ENCODE results near the gene CDC42EP5. TPM values are rescaled to one million over a fixed set of nuclear protein-coding genes. Genes with fewer than 3 reads are reported as not detected.
"Not testable (repeated sequence)": the region's sequence is repeated elsewhere in the genome, so short reads cannot be mapped to it uniquely, and the experiment has no call there.

Gene CDC42EP5
- total RNA-seq, 1 donor from 2014 or later: 18.2 TPM

GRCh38 chr19:54470991-54471782 is 1.9 kb downstream of the CDC42EP5 start:
- FAIRE-seq: no peak

GRCh38 chr19:54470276-54470887 is 2.7 kb downstream of the CDC42EP5 start:
- no peak for TF ChIP-seq CTCF (IDR thresholded peaks at IDR 0.05; ENCODE audit: insufficient read depth, low read length, severe bottlenecking)
- FAIRE-seq (no peak), DNase-seq (ENCODE audit: low read depth) (no peak)
- peak overlapping the region; percentile 64 for H3K4me3 ChIP-seq (ENCODE audit: low read depth, low read length)
- H3K27me3 ChIP-seq (ENCODE audit: control insufficient read depth, insufficient read depth, low read length): no peaks in the 10 kb centered on the region
- H3K36me3 ChIP-seq (ENCODE audit: control insufficient read depth, insufficient read depth, low read length): no peaks in the 10 kb centered on the region

More at GRCh38 chr19:54470991-54471782, 1.9 kb downstream of the CDC42EP5 start:
- H3K27me3 ChIP-seq (ENCODE audit: control insufficient read depth, insufficient read depth, low read length): no peaks in the 10 kb centered on the region
- no peaks in the 10 kb centered on the region for H3K36me3 ChIP-seq (ENCODE audit: control insufficient read depth, insufficient read depth, low read length)
- no peak for DNase-seq (ENCODE audit: low read depth)
- peak overlapping the region; percentile 64 for H3K4me3 ChIP-seq (ENCODE audit: low read depth, low read length)
- TF ChIP-seq CTCF (IDR thresholded peaks at IDR 0.05; ENCODE audit: insufficient read depth, low read length, severe bottlenecking): no peak

- TF ChIP-seq CTCF (IDR thresholded peaks at IDR 0.05; ENCODE audit: insufficient read depth, low read length, severe bottlenecking): no peak
- H3K27me3 ChIP-seq (ENCODE audit: control insufficient read depth, insufficient read depth, low read length): no peaks in the 10 kb centered on the region
- DNase-seq (ENCODE audit: low read depth) (peak; percentile 67), FAIRE-seq (no peak)
- H3K36me3 ChIP-seq (ENCODE audit: control insufficient read depth, insufficient read depth, low read length): no peaks in the 10 kb centered on the region
- H3K4me3 ChIP-seq (ENCODE audit: low read depth, low read length): no peak overlapping the region
Measured at GRCh38 chr19:54469496-54469934, 3.6 kb downstream of the CDC42EP5 start.

GRCh38 chr19:54466110-54466480 is 7.0 kb downstream of the CDC42EP5 start:
- not testable (repeated sequence) for H3K27me3 ChIP-seq (ENCODE audit: control insufficient read depth, insufficient read depth, low read length); H3K36me3 ChIP-seq (ENCODE audit: control insufficient read depth, insufficient read depth, low read length); DNase-seq (ENCODE audit: low read depth); FAIRE-seq; H3K4me3 ChIP-seq (ENCODE audit: low read depth, low read length)

- no peak for DNase-seq (ENCODE audit: low read depth)
- no peak for FAIRE-seq
- Histone ChIP-seq H3K27me3 (ENCODE audit: control insufficient read depth, insufficient read depth, low read length) (no peaks in the 10 kb centered on the region), H3K4me3 (ENCODE audit: low read depth, low read length) (peak overlapping the region; percentile 82), H3K36me3 (ENCODE audit: control insufficient read depth, insufficient read depth, low read length) (peaks cover 5% of the 10 kb centered on the region)
- no peak for TF ChIP-seq CTCF (IDR thresholded peaks at IDR 0.05; ENCODE audit: insufficient read depth, low read length, severe bottlenecking)
Measured at GRCh38 chr19:54465426-54466109, 7.5 kb downstream of the CDC42EP5 start.
